Effector memory CD8-positive, alpha-beta T cell (primary cell): ENCODE results near the gene GOLGA6L26.
"Not testable (repeated sequence)": the region's sequence is repeated elsewhere in the genome, so short reads cannot be mapped to it uniquely, and the experiment has no call there.

Experiments used
- ATAC-seq: fragments of 150-1000 bp; cut with Tn5 transposase; replicated peaks from 2 replicates; pipeline ENCODE4 v1.10.0; 2021; ENCODE audit warnings: mild to moderate bottlenecking, moderate library complexity
- DNase-seq, 3 experiments: peaks; one replicate each; pipeline ENCODE4 v3.0.0; 2021
- H3K27ac Mint-ChIP-seq, 2 donors: one replicate each; pipeline ENCODE4 v1.8.0; 2022; ENCODE audit warnings: mild to moderate bottlenecking in 2 of 2, mixed read lengths in 2 of 2, moderate library complexity in 2 of 2
- H3K27me3 Mint-ChIP-seq, 2 donors: one replicate each; pipeline ENCODE4 v1.8.0; 2022; ENCODE audit warnings: mixed read lengths in 2 of 2
- H3K36me3 Mint-ChIP-seq: one replicate; pipeline ENCODE4 v1.8.0; 2022; ENCODE audit warnings: mild to moderate bottlenecking, moderate library complexity, mixed read lengths; ENCODE audit not compliant: insufficient read depth
- H3K4me1 Mint-ChIP-seq, 2 donors: one replicate each; pipeline ENCODE4 v1.8.0; 2022; ENCODE audit warnings: low read depth in 2 of 2, mixed read lengths in 2 of 2
- H3K4me3 Mint-ChIP-seq, 2 donors: one replicate each; pipeline ENCODE4 v1.8.0; 2022; ENCODE audit warnings: mild to moderate bottlenecking in 2 of 2, mixed read lengths in 2 of 2, moderate library complexity in 2 of 2
- H3K9me3 Mint-ChIP-seq, 2 donors: one replicate each; pipeline ENCODE4 v1.8.0; 2022; ENCODE audit warnings: mixed read lengths in 2 of 2
- total RNA-seq, 9 experiments: gene quantifications; one replicate each; lab custom pipeline; 2026; lab: John Stamatoyannopoulos, UW

The GOLGA6L26 gene
- 0 reads per million in 9 experiments for total RNA-seq

GRCh38 chr15:23334096-23334495 is at the start of gene GOLGA6L26:
Gene GOLGA6L26, minus strand, starts transcription at chr15:23334196. Its CDS starts 61 bp downstream, at chr15:23334135.
- not testable (repeated sequence) for H3K27ac Mint-ChIP-seq, H3K9me3 Mint-ChIP-seq, H3K4me1 Mint-ChIP-seq, ATAC-seq, H3K4me3 Mint-ChIP-seq, H3K36me3 Mint-ChIP-seq, H3K27me3 Mint-ChIP-seq, DNase-seq

- not testable (repeated sequence) for H3K36me3 Mint-ChIP-seq, DNase-seq, H3K4me3 Mint-ChIP-seq, ATAC-seq, H3K9me3 Mint-ChIP-seq, H3K27ac Mint-ChIP-seq, H3K4me1 Mint-ChIP-seq
- H3K27me3 Mint-ChIP-seq = peaks cover 7 to 26% of the 10 kb centered on the region in 2 donors
These were observed 47.2 kb upstream of the GOLGA6L26 start for GRCh38 chr15:23381192-23381591.

GRCh38 chr15:23380700-23381099 is 46.7 kb upstream of the GOLGA6L26 start:
- not testable (repeated sequence) for H3K4me3 Mint-ChIP-seq, ATAC-seq, H3K9me3 Mint-ChIP-seq, H3K36me3 Mint-ChIP-seq, H3K4me1 Mint-ChIP-seq, H3K27ac Mint-ChIP-seq, DNase-seq
- peaks cover 7 to 21% of the 10 kb centered on the region in 2 donors for H3K27me3 Mint-ChIP-seq

GRCh38 chr15:23378946-23379345 is 45.0 kb upstream of the GOLGA6L26 start:
- not testable (repeated sequence) for H3K4me1 Mint-ChIP-seq, DNase-seq, H3K36me3 Mint-ChIP-seq, H3K4me3 Mint-ChIP-seq, H3K9me3 Mint-ChIP-seq, ATAC-seq, H3K27ac Mint-ChIP-seq, H3K27me3 Mint-ChIP-seq

GRCh38 chr15:23374226-23374625 is 40.2 kb upstream of the GOLGA6L26 start:
- not testable (repeated sequence) for H3K4me1 Mint-ChIP-seq, H3K9me3 Mint-ChIP-seq, H3K36me3 Mint-ChIP-seq, DNase-seq, H3K27ac Mint-ChIP-seq, H3K4me3 Mint-ChIP-seq, ATAC-seq, H3K27me3 Mint-ChIP-seq

- H3K27me3 Mint-ChIP-seq, ATAC-seq, H3K36me3 Mint-ChIP-seq, H3K27ac Mint-ChIP-seq, H3K9me3 Mint-ChIP-seq, H3K4me1 Mint-ChIP-seq, DNase-seq, H3K4me3 Mint-ChIP-seq: not testable (repeated sequence)
These were observed 39.0 kb upstream of the GOLGA6L26 start for GRCh38 chr15:23372891-23373600.

GRCh38 chr15:23372284-23372683 is 38.3 kb upstream of the GOLGA6L26 start:
- no peaks in the 10 kb centered on the region for H3K4me1 Mint-ChIP-seq
- ATAC-seq (no peak), DNase-seq (no peak)
- H3K27me3 Mint-ChIP-seq = peaks cover 0 to 6% of the 10 kb centered on the region in 2 donors
- H3K36me3 Mint-ChIP-seq = peaks cover 3% of the 10 kb centered on the region
- H3K4me3 Mint-ChIP-seq = no peak overlapping the region
- H3K9me3 Mint-ChIP-seq = no peaks in the 10 kb centered on the region
- H3K27ac Mint-ChIP-seq = no peak overlapping the region

- H3K36me3 Mint-ChIP-seq, ATAC-seq, H3K27ac Mint-ChIP-seq, H3K9me3 Mint-ChIP-seq, H3K27me3 Mint-ChIP-seq, H3K4me3 Mint-ChIP-seq, DNase-seq, H3K4me1 Mint-ChIP-seq: not testable (repeated sequence)
These were observed 37.9 kb upstream of the GOLGA6L26 start for GRCh38 chr15:23371868-23372267.

GRCh38 chr15:23371134-23371533 is 37.1 kb upstream of the GOLGA6L26 start:
- not testable (repeated sequence) for H3K27me3 Mint-ChIP-seq, DNase-seq, H3K4me3 Mint-ChIP-seq, H3K27ac Mint-ChIP-seq, H3K36me3 Mint-ChIP-seq, H3K9me3 Mint-ChIP-seq, H3K4me1 Mint-ChIP-seq, ATAC-seq

- H3K27me3 Mint-ChIP-seq = peaks cover 0 to 6% of the 10 kb centered on the region in 2 donors
These were observed 36.6 kb upstream of the GOLGA6L26 start for GRCh38 chr15:23370578-23370977.

GRCh38 chr15:23364261-23364660 is 30.3 kb upstream of the GOLGA6L26 start:
- DNase-seq, H3K9me3 Mint-ChIP-seq, H3K4me3 Mint-ChIP-seq, H3K27me3 Mint-ChIP-seq, H3K4me1 Mint-ChIP-seq, H3K27ac Mint-ChIP-seq, ATAC-seq, H3K36me3 Mint-ChIP-seq: not testable (repeated sequence)

More at GRCh38 chr15:23370578-23370977, 36.6 kb upstream of the GOLGA6L26 start:
- no peak for ATAC-seq
- Mint-ChIP-seq H3K27ac (no peak overlapping the region), H3K9me3 (no peaks in the 10 kb centered on the region), H3K36me3 (peaks cover 3% of the 10 kb centered on the region), H3K4me3 (no peak overlapping the region), H3K4me1 (no peaks in the 10 kb centered on the region)
- no peak for DNase-seq

- not testable (repeated sequence) for H3K27me3 Mint-ChIP-seq, H3K4me1 Mint-ChIP-seq, H3K27ac Mint-ChIP-seq, H3K4me3 Mint-ChIP-seq, ATAC-seq, H3K36me3 Mint-ChIP-seq, DNase-seq, H3K9me3 Mint-ChIP-seq
These were observed 28.6 kb upstream of the GOLGA6L26 start for GRCh38 chr15:23362622-23363021.

- H3K9me3 Mint-ChIP-seq, H3K27ac Mint-ChIP-seq, H3K27me3 Mint-ChIP-seq, ATAC-seq, H3K36me3 Mint-ChIP-seq, H3K4me1 Mint-ChIP-seq, H3K4me3 Mint-ChIP-seq, DNase-seq: not testable (repeated sequence)
These were observed 20.5 kb upstream of the GOLGA6L26 start, which contains the start of gene GOLGA8S for GRCh38 chr15:23354448-23354847. Gene GOLGA8S, plus strand, starts transcription at chr15:23354748. Its CDS starts 62 bp downstream, at chr15:23354810.

- ATAC-seq, H3K4me3 Mint-ChIP-seq, DNase-seq, H3K27ac Mint-ChIP-seq, H3K9me3 Mint-ChIP-seq, H3K27me3 Mint-ChIP-seq: not testable (repeated sequence)
- Mint-ChIP-seq H3K4me1 (peaks cover 13 to 15% of the 10 kb centered on the region in 2 donors), H3K36me3 (peaks cover 32% of the 10 kb centered on the region)
These were observed 22.8 kb downstream of the GOLGA6L26 start for GRCh38 chr15:23311233-23311632.
